Body of pancreas (tissue), 4 donors: ENCODE data around the gene SYT10.

ENCODE experiments used
- CTCF ChIP-seq, 7 experiments: fragments of 450-650 bp in 4 of 7; fragments of 200-600 bp in 3 of 7; sonication (generic) in 3 of 7; IDR thresholded peaks; one replicate each; pipeline ENCODE4 v1.5.1; 2016 to 2019; ENCODE audit warnings: antibody characterized with exemption in 7 of 7
- POLR2A ChIP-seq, 3 donors: fragments of 450-650 bp; IDR thresholded peaks; one replicate each; pipeline ENCODE4 v1.6.1; 2016; ENCODE audit warnings: antibody characterized with exemption in 3 of 3, mild to moderate bottlenecking in 2 of 3

- TF ChIP-seq CTCF (IDR thresholded peaks at IDR 0.05) = no peak
- no peak for TF ChIP-seq POLR2A (IDR thresholded peaks at IDR 0.05)
Observed at GRCh38 chr12:33349791-33350190, 89.8 kb downstream of the SYT10 start.
